Activated CD4-positive, alpha-beta T cell treated with anti-CD3 and anti-CD28 coated beads, Interleukin-2, amount 50 U/mL, for 1 hour (primary cell): ENCODE measurements around the gene CACNA2D4.

Experiments
- DNase-seq: peaks from one replicate; pipeline ENCODE4 v3.0.0-alpha.2; 2020

The CACNA2D4 gene

DNA sequence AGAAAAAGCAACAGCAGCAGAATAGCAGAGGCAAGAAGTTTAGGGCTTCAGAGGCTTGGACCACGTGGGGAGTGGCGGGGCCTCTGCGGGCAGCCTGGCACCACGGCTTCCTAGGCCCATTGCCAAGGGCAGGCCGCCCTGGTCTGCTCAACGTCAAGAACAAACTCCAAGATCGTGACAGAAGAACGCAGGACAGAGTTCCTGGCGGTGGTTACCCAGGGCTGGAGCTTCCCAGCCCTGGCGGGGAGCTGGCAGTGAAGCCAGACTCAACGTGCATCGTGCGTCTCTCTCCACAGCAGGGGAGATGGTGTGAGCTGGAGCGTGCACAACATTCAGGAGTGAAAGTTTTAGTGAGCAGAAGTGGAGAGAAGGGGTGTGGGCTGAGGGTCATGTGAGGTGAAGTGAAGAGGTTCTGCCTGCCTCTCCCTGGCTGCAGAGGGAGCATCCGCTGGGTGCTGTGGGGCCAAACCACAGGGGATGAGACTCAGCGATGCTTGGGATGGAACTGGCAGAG lies 13.9 kb upstream of the CACNA2D4 start:
- DNase-seq = no peak

DNA sequence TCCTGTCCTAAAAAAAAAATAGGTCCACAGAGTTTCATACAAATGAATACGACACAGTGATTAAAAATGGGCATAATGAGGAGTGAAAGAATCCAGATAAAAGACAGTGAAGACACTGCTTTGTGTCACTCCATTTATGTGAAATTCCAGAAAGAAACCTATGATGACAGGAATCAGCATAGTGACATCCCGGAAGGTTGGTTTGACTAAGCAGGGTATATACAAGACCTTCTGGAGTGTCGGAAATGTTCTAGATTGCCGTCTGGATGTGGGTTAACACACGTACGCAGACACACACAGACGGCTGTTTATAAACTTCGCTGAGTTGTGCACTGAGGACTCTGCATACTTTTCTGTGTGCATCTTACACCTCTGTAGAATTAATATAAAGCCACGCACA lies 13.2 kb upstream of the CACNA2D4 start:
- DNase-seq = no peak

DNA sequence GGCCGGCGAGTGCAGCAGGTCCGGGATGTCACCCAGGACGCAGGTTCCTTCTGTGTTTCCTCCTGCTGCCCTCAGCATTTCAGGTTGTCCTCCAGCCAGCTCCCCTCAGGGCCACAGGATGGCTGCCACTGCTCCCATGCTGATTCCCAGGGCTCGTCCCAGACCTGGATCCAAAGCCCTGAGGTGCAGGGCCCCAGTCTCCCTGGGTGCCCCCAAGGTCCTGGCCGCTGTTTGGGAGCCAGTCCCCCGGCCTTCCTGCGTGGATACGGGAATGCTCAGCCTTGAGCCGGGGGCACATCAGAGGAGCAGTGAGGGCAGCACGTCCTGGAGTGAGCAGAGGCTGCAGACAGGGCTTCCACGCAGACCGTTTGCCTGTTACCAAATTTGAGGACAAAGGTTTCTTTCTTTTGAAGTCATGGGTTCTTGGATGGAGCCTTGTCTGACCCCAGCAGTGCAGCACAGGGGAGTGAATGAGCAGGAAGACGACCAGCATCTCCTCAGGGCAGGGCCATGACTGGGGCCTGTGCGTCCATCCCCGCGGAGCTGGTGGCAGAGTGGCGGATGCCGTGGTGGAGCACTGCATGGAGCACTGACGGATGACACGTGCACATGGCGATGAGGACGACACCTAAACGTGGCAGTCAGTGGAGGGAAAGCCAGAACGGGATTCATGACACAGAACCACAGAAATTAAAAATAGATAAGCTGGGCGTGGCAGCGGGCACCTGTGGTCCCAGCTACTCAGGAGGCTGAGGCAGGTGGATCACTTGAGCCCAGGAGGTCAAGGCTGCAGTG lies 12.5 kb upstream of the CACNA2D4 start:
- DNase-seq = no peak

DNA sequence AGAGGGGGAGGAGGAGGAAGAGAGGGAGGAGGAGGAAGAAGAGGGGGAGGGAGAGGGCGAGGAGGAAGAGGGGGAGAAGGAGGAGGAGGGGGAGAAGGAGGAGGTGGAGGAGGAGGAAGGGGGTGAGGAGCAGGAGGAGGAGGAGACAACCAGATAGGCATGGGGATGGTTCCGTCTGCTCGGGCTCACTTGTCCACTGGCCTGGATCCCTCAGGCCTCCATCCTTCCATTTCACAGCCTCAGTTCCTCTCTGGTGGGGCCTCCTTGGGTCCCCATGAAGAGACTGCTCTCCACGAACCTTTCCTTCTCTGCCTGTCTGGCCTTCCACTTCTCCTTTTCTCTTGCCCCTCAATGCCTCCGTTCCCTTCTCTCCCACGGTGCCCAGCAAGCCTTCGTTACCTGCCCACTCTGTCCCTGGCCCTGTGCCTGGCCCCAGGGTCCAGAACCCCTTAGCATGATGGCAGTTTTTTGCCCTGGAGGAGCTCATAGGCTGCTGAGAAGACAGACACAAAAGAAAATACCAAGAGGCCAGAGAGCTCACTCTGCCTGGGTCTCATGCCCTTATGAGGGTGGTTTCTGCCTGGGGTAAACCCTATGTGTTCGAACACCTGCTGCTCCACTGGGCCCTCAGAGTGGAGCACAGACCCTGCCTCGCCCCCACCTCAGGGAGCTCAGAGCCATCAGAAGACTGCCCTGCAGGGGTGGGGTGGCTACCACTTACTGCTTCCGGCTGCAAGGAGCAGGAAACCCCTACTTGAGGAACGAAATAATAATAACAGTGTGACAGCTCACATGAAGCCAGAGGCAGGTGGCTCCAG lies 11.7 kb upstream of the CACNA2D4 start:
- no peak for DNase-seq

DNA sequence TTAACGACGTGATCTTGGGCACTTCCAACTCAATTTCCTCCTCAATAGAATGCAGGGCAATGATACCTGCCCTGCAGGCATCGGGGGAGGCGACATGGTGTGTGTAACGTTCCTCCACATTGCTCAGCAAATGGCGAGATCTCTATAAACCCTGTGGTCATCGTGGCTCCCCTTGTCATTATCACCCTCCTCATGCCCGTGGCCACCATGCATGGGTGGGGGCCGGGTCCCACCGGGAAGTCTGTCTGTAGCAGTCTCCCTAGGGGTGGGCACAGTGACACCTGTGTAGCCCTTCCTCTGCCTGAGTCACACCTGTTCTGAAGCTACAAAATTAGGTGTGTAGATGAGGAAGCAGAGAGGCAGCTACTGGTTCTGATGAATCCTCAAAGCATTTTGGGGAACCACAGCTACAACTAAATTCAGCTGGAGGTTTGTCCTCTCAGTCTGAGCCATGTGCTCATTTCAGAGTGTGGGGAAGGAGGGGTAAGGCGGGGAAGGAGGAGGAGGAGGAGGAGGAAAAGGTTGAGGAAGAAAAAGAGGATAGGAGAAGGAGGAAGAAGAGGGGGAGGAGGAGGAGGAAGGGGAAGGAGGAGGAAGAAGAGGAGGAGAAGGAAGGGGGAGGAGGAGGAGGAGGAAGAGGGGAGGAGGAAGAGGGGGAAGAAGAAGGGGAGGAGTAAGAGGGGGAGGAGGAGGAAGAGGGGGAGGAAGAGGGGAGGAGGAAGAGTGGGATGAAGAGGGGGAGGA lies 11.0 kb upstream of the CACNA2D4 start:
- DNase-seq = no peak

DNA sequence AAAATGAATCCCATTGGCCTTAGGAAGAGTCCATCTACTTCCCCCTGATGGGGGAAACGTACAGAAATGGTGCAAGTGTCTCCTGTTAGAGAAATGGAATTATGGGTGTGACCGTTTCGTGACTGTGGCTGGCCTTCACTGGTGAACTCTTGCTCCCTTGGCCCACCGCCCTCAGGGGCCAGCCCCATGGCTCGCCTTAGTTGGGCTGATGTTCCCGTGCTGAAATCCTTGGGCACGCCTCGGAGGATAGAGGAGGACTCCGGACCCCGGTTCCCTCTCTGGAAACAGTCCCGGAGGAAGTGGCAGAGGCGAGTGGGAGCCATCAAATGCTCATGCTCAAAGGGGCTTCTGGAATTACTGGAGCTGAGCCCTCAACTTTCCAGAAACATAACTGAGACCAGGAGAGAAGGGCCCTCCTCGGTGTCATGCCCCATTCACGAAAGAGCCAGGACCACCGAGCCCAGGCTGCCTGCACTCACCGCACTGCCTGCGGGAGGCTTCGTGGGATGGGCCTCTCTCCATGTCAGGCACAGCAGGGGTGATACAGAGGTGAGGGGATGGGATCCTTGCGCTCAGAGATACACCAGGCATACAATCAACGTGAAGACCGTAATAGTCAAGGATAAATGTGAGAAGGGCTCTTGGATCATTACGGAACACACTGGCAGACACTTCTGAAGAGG lies 10.1 kb upstream of the CACNA2D4 start:
- no peak for DNase-seq

DNA sequence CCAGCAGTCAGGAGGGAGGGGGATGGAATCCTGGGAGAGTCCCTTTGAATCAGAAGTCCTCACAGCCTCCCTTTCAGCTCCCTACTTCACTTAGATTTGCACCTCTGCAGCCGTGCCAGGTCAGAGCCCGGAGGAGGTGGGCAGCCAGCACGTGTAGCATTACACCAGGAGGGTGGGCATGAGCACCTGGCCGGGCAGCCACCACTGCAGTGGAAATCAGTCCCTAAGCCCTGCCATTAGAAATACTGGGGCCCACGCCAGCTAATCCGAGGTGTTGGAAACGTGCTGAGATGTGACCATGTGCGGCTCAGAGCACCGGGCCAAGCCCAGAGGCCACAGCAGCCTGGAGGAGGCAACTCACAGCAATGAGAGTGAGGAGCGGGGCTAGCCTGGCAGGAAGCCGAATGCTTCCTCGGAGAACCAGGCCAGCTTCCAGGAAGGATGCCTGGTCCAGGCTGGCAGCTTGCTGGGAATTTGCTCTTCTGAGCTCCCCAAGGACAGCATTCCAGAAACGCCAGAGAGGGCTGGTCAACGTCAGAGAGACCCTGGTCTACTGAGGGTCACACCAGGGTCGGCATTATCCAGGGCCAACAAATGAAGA lies 9.4 kb upstream of the CACNA2D4 start:
- no peak for DNase-seq

DNA sequence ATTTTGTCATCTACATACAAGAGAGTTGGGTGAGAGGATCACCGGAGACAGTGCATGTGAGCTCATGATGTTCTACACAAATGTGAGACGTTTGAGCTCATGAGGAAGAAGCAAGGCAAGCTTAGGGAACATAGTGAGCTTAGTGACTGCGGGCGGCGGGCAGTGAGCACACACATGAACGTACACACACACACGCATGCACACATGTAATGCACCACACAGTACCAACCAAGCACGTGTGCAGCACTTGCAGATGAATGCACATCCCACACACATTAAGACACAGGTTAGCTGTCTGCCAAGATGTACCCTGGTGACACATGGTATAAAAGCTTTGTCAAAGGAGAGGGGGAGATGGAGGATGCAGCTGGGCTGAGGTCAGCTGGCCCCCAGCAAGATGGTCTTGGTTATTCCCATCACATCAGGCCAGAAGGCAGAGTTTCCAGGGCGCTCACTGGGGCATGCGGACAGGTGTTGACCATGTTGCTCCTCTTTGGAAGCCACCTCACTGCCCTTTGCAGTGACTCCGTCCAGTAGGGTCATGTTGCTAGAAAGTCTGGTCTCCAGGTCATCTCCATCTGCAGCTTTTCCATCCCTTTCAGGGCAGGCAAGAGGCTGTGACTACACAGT lies 8.7 kb upstream of the CACNA2D4 start:
- DNase-seq = no peak

DNA sequence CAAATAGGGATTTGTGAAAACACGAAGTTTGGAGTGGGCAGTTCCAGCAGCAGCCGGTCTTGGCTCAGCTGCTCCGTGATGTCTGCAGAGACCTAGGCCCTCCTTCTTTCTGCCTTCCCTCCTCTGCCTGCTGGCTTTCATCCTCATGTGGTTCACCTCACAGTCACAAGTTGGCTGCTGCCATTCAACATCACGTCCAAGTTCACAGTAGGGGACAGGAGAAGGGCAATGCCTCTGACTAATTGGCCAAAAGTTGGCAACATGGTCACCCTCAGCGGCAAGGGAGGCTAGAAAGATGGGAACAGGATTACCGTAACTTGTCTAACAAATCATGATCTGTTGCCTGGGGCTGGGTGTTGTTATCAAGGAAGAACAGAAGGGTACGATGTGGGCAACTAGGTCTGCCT lies 7.8 kb upstream of the CACNA2D4 start:
- DNase-seq = no peak

DNA sequence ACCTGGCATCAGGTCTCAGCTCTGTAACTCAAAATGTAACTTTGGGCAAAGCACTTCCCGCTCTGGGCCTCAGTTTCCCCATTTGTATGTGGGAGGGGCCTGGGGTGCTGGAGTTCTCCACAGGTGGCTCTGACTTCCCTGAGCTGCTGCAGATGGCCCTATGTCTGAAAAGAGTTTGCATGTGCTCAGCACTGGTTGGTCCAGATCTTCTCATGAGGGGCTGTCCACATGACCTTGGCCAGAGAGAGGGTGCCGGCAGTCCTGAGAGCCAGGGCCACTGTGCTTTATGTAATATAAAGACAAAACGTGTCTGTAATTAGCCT lies 7.2 kb upstream of the CACNA2D4 start:
- no peak for DNase-seq

DNA sequence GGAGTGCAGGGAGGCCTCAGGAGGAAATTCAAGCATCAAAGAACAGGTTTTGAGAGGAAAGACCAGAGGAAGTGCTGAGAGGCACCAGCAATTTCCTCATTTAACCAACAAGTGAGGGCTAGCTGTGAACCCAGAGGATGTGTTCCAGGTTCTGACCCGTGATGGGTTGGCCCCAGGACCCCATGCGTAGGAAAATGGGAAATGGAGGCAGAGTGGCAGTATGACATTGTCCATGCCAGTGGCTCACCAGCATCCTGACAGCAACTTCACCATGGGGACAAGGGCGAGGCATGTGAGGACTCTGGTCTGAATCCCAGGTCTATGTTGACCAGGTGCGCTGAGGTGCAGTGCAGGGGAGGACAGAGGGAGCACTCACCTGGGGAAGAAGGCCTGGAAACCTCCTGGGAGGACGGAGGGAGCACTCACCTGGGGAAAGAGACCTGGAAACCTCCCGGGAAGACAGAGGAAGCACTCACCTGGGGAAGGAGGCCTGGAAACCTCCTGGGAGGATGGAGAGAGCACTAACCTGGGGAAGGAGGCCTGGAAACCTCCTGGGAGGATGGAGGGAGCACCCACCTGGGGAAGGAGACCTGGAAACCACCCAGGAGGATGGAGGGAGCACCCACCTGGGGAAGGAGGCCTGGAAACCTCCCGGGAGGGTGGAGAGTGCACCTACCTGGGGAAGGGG lies 6.7 kb upstream of the CACNA2D4 start:
- DNase-seq = no peak

DNA sequence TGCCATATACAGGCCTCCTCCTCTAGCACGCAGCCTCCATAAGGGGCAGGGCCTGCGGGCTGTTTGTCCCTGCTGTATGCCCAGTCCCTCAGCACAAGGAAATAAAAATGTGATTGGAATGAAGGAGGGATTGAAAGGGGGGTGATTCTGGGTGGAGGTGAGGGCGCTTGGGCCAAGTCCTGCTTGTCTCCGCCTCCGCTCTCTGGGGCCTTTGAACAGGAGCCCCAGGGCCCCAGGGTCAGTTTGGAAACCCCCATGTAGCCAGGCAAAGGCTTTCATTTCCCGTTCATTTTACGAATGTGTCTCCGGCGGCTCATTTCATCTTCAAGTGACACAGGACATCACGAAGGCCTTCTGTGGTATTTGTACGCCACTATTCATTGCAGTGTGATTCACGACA lies 4.5 kb upstream of the CACNA2D4 start:
- no peak for DNase-seq

DNA sequence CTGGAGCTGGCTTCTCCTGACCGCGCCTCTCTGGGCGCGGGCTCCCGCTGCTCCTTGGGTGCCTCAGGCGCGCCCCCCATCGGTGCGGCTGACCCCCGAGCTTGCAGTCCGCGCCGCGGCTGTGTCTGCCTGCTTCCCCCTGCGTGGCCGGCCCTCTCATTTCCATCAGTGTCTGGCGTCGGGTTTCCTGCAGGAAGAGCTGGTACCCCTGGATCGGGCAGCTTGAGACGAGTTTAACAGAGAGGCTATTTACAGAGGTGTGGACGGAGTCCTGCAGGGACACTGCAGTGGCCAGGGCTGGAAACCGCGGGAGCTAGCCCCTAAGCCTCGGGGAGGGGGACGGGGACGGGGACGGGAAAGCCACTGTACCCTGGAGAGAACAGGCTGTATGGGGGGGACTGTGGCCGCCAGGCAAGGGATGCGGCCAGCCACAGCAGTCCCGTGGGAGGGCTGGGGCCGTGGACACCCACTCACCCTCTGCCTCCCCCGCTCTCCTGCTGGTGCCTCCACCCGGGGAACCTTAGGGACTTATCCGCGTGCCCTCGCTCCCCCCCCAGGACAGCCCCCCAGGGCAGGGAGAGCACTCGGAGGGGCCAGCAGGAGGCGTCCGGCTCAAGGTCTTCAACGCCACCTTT lies 3.7 kb upstream of the CACNA2D4 start:
- no peak for DNase-seq

DNA sequence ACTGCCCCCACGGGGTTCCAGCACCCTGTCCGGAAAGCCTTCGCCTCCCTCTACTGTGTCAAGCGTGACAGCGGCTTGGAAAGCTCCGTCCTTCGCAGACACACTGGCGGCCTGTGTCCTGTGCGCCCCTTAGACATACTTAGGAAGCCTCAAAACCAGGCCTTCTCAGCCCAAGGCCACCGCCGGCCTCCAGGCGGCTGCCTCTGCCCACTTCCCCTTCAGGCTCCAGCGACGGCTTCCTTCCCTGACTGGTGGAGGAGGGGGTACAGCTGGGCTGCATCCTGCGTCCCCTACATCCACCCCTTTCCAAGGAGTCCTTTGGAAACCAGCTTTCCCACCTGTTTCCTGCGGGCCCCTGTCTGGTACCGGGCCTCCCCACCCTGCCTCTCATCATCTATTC lies 2.5 kb upstream of the CACNA2D4 start:
- DNase-seq = no peak

DNA sequence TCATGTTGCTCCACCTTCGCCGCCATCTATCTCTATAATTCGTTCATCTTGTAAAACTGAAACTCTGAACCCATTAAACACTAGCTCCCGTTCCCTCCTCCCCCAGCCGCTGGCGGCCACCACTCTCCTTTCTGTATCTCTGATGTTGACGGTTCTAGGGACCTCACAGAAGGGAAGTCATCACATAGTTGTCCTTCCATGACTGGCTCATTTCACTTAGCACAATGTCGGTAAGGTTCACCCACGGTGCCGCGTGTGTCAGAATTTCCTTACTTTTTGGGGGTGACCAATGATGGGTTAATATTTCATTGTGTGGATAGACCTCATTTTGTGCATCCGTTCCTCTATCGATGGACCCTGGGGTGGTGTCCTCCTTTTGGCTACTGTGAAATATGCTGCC lies 2.0 kb upstream of the CACNA2D4 start:
- DNase-seq = no peak

DNA sequence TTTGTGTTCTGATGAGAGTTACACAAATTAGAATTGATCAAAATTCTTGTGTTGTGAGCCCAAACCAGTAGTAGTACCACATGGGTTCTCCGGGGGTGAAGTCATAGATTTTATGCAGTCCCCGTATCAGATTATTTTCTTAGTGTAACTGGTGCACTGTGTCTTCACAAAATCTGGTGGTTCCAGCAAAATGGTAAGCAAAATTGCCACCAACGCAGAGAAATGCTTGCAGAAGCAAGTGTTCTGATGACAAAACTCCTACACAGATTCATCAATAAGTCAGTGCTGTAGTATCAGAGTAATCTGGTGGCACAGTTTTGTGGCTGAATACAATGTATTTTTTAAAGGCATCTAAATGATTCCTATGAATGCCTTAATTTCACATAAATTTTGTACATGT lies 1.3 kb upstream of the CACNA2D4 start:
- DNase-seq = no peak

DNA sequence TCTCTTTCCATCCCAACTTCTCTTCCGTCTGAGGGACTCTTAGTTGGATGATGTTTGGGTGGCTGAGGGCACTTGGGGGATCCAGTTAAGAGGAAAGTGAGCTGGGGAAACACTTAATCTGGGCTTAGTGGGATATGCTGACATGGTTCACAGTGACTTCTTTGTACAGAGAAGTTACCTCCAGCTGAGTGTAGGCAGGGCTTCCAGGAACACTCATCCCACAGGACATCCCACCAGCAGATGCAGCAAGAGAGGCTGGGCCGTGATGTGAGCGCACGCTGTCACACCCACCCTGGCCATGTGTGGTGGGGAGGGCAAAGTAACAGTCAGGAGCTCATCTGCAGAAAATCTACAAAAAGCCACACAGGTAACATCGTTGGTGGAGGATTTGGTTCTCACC lies 832 bp upstream of the CACNA2D4 start:
- no peak for DNase-seq

DNA sequence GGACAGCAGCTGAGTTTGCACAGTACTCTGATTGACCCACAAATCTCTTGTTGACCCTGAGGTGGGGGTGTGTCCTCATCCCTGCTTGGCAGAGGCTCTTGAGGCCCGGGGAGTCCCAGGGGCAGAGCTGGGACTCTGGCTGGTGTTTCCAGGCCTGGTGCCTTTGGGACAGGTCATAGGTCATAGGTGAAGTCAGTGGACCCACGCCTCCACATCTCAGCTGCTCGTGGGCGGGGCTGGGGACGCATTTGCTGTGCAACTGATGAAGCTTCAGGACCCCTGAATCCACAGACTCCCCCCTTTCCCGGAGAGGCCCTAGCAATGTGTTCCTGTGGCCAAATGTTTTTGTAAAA lies 408 bp upstream of the CACNA2D4 start:
- no peak for DNase-seq

DNA sequence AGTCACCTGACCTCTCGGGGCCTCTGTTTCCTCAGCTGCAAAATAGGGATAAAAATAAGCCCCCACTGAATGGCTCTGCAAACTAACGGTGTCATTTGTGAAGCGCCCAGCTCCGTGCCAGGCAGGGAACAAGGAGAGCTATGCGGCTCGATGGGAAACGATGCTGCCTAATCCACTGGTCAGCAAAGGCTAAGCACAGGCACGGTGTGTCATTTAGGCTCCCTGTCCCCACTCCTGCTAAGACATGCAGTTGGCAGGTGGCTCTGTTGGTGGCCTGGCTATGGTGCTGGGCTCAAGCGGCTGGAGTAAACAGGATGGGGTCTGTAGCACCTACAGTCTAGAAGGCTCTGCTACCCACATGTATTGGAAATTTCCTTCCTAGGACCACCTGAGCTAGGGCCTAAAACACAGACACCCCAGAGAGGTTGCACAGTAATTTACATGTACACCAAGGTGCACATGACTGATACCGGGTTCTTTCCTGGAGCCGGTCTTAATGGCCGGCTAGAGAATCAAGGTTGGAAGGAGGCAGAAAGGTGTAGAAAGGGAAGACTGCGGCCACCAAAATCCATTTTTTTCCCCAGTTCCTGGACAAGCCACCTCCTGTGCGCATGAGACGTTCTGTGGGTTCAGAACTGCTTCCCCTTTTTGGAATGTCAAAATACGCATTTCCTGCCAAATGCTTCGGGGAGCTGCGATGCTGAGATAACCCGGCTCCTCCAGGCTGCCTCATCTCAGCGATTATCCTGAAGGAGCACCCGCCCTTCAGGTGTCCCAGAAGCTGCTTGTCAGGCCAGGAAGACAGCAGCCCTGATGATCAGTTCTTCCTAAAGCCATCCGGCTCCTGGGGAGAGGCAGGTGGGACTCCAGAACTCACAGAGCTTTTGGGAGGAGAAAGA lies 1.0 kb downstream of the CACNA2D4 start:
- DNase-seq = no peak
